ENCODE data around the gene RYR1.

DNA sequence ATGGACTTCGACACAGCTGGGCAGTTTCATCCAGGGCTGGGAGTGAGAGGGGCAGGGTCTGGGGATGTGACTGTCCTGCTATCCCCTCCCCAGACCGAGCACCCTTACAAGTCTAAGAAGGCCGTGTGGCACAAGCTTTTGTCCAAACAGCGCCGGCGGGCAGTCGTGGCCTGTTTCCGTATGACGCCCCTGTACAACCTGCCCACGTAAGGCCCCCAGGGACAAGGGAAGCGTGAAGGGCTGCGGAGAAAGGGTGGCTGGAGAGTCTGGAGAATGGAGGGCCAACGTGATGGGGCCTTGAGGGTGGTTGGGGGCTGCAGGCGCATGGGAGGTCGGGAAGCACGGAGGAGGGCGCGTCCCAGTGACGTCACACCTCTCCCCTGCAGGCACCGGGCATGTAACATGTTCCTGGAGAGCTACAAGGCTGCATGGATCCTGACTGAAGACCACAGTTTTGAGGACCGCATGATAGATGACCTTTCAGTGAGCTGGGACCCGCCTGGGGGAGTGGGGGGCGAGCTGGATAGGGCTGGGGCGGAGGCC lies 94.8 kb downstream of the RYR1 start:
- TF ChIP-seq, protein P1, sequence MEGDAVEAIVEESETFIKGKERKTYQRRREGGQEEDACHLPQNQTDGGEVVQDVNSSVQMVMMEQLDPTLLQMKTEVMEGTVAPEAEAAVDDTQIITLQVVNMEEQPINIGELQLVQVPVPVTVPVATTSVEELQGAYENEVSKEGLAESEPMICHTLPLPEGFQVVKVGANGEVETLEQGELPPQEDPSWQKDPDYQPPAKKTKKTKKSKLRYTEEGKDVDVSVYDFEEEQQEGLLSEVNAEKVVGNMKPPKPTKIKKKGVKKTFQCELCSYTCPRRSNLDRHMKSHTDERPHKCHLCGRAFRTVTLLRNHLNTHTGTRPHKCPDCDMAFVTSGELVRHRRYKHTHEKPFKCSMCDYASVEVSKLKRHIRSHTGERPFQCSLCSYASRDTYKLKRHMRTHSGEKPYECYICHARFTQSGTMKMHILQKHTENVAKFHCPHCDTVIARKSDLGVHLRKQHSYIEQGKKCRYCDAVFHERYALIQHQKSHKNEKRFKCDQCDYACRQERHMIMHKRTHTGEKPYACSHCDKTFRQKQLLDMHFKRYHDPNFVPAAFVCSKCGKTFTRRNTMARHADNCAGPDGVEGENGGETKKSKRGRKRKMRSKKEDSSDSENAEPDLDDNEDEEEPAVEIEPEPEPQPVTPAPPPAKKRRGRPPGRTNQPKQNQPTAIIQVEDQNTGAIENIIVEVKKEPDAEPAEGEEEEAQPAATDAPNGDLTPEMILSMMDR (IDR thresholded peaks at IDR 0.05; ENCODE audit: low read length) = no peak
- TF ChIP-seq EZH2 (optimal IDR thresholded peaks at IDR 0.05; ENCODE audit: low read depth, low read length) (no peak), EZH2phosphoT487 (IDR thresholded peaks at IDR 0.05; ENCODE audit: low read length) (no peak)

All from MM.1S (cell line).